HCT116 (cell line): ENCODE data around the gene MEGF6. TPM values are rescaled to one million over a fixed set of nuclear protein-coding genes. Genes with fewer than 3 reads are reported as not detected.

Source experiments
- ATAC-seq: fragments of 200-7000 bp; cut with Tn5 transposase; 2 replicates; pipeline ENCODE4 v1.9.1; 2020; ENCODE audit warnings: mild to moderate bottlenecking, moderate library complexity
- BruUV-seq: library from RNA; stranded (reverse); fragments of 400-500 nt; replicated peaks from 2 replicates; lab custom pipeline; 2021; lab: Mats Ljungman, UMichigan
- CTCF ChIA-PET: fragments of 300-600 bp; sonication (Branson Sonifier 250); formaldehyde crosslinking; loops from one replicate; lab custom pipeline; 2021; ENCODE audit warnings: antibody characterized with exemption; lab: Charles Lee
- POLR2A ChIA-PET: fragments of 300-600, 350-600 bp; sonication (Branson Sonifier 250); formaldehyde crosslinking; loops from one replicate; lab custom pipeline; 2021; ENCODE audit warnings: antibody characterized with exemption; lab: Charles Lee
- RAD21 ChIA-PET, 2 experiments: fragments of 300-600 bp; sonication (Branson Sonifier 250); formaldehyde crosslinking; loops; one replicate each; lab custom pipeline; 2023; ENCODE audit warnings: low total read pairs in 2 of 2; ENCODE audit not compliant: uncharacterized antibody in 2 of 2, unreplicated experiment in 2 of 2, low non-redundant PET in 1 of 2; lab: Charles Lee
- DNase-seq: peaks from one replicate; pipeline ENCODE4 v3.0.0-alpha.2; 2010; ENCODE audit warnings: low read depth, low spot score
- H2AFZ ChIP-seq: fragments of 200-600 bp; shearing (Covaris generic), sonication (generic); 2 replicates; pipeline ENCODE4 v1.6.1; 2017; ENCODE audit warnings: low read depth, mixed run types, mixed read lengths, antibody characterized with exemption, low read length; ENCODE audit not compliant: poor library complexity, severe bottlenecking
- H3K27ac ChIP-seq: 2 replicates; pipeline ENCODE4 v1.5.1; 2012; ENCODE audit warnings: low read depth, low read length
- H3K27me3 ChIP-seq: fragments of 200-600 bp; sonication (generic); 2 replicates; pipeline ENCODE4 v1.6.1; 2016; ENCODE audit warnings: mixed run types, low read length, mixed read lengths; ENCODE audit not compliant: insufficient read depth
- H3K36me3 ChIP-seq, 2 experiments: fragments of 200-500 bp in 1 of 2; fragments of 200-600 bp in 1 of 2; sonication (Bioruptor generic) in 1 of 2; sonication (generic) in 1 of 2; 2 replicates each; pipeline versions ENCODE4 v1.5.1 to v1.6.1; 2014 to 2016; ENCODE audit warnings: low read length in 2 of 2, inconsistent platforms in 1 of 2, mixed read lengths in 1 of 2, mixed run types in 1 of 2; ENCODE audit not compliant: insufficient read depth in 2 of 2, control insufficient read depth in 1 of 2
- H3K4me1 ChIP-seq, 2 experiments: fragments of 200-600 bp in 1 of 2; sonication (generic) in 1 of 2; 2 replicates each; pipeline versions ENCODE4 v1.5.1 to v1.6.1; 2012 to 2017; ENCODE audit warnings: low read length in 2 of 2, inconsistent platforms in 1 of 2, mild to moderate bottlenecking in 1 of 2, mixed read lengths in 1 of 2, mixed run types in 1 of 2, moderate library complexity in 1 of 2; ENCODE audit not compliant: insufficient read depth in 2 of 2, control insufficient read depth in 1 of 2
- H3K4me2 ChIP-seq: fragments of 200-600 bp; sonication (generic); 2 replicates; pipeline ENCODE4 v1.6.1; 2017; ENCODE audit warnings: mixed run types, low read length, mixed read lengths
- H3K4me3 ChIP-seq, 2 experiments: fragments of 200-600 bp in 1 of 2; sonication (generic) in 1 of 2; replicated peaks in 1 of 2; 2 replicates each; pipeline ENCODE4 v1.5.1; 2011 to 2016; ENCODE audit warnings: low read length in 2 of 2, control low read depth in 1 of 2, low read depth in 1 of 2, mild to moderate bottlenecking in 1 of 2, mixed read lengths in 1 of 2, mixed run types in 1 of 2
- H3K79me2 ChIP-seq: fragments of 200-600 bp; sonication (generic); 2 replicates; pipeline ENCODE4 v1.6.1; 2017; ENCODE audit warnings: mild to moderate bottlenecking, mixed run types, low read length, moderate library complexity, mixed read lengths; ENCODE audit not compliant: insufficient read depth
- H3K9ac ChIP-seq: fragments of 200-600 bp; sonication (generic); 2 replicates; pipeline ENCODE4 v1.6.1; 2016; ENCODE audit warnings: low read length, mixed read lengths
- H3K9me2 ChIP-seq: fragments of 200-600 bp; sonication (generic), shearing (Covaris generic); 2 replicates; pipeline ENCODE4 v1.6.1; 2017; ENCODE audit warnings: mixed run types, mild to moderate bottlenecking, moderate library complexity; ENCODE audit not compliant: insufficient read depth
- H3K9me3 ChIP-seq, 2 experiments: fragments of 200-500 bp in 1 of 2; fragments of 200-600 bp in 1 of 2; sonication (Bioruptor generic) in 1 of 2; sonication (generic) in 1 of 2; 2 replicates each; pipeline ENCODE4 v1.6.1; 2014 to 2017; ENCODE audit warnings: low read length in 2 of 2, mixed read lengths in 2 of 2, inconsistent platforms in 1 of 2, low read depth in 1 of 2, mild to moderate bottlenecking in 1 of 2, mixed run types in 1 of 2, moderate library complexity in 1 of 2; ENCODE audit not compliant: control insufficient read depth in 1 of 2, insufficient read depth in 1 of 2
- H4K20me1 ChIP-seq: fragments of 200-600 bp; sonication (generic), shearing (Covaris generic); 2 replicates; pipeline ENCODE4 v1.6.1; 2017; ENCODE audit warnings: mixed run types, mild to moderate bottlenecking, moderate library complexity; ENCODE audit not compliant: insufficient read depth
- ATF3 ChIP-seq: IDR thresholded peaks from 2 replicates; pipeline ENCODE4 v1.6.1; 2012
- CBX3 ChIP-seq: IDR thresholded peaks from 2 replicates; pipeline ENCODE4 v1.6.1; 2012; ENCODE audit warnings: low read depth
- CEBPB ChIP-seq: IDR thresholded peaks from 2 replicates; pipeline ENCODE4 v1.6.1; 2012; ENCODE audit warnings: low read depth
- CTCF ChIP-seq, 3 experiments: fragments of 200-600 bp in 1 of 3; sonication (generic) in 1 of 3; IDR thresholded peaks in 2 of 3; conservative IDR thresholded peaks in 1 of 3; 2 replicates each; pipeline ENCODE4 v1.5.1; 2012 to 2017; ENCODE audit warnings: low read depth in 2 of 3, low read length in 2 of 3, antibody characterized with exemption in 1 of 3, borderline replicate concordance in 1 of 3, control low read depth in 1 of 3, mild to moderate bottlenecking in 1 of 3, mixed read lengths in 1 of 3, mixed run types in 1 of 3, moderate library complexity in 1 of 3; ENCODE audit not compliant: insufficient read depth in 1 of 3
- EGR1 ChIP-seq: IDR thresholded peaks from 2 replicates; pipeline ENCODE4 v1.6.1; 2012; ENCODE audit warnings: low read depth
- EZH2 ChIP-seq: fragments of 200-600 bp; sonication (generic); IDR thresholded peaks from 2 replicates; pipeline ENCODE4 v1.6.1; 2017; ENCODE audit warnings: antibody characterized with exemption, mixed run types
- POLR2A ChIP-seq: IDR thresholded peaks from 2 replicates; pipeline ENCODE4 v1.7.0; 2011; ENCODE audit warnings: borderline replicate concordance; ENCODE audit not compliant: insufficient read depth, insufficient read length; ENCODE audit errors: extremely low read depth
- POLR2AphosphoS5 ChIP-seq: IDR thresholded peaks from 2 replicates; pipeline ENCODE4 v1.6.1; 2011; ENCODE audit warnings: mild to moderate bottlenecking, low read depth, low read length, moderate library complexity
- SP1 ChIP-seq: IDR thresholded peaks from 2 replicates; pipeline ENCODE4 v1.6.1; 2012; ENCODE audit warnings: low read depth
- SRF ChIP-seq: IDR thresholded peaks from 2 replicates; pipeline ENCODE4 v1.6.1; 2012; ENCODE audit warnings: low read depth
- TCF7L2 ChIP-seq: IDR thresholded peaks from 2 replicates; pipeline ENCODE4 v1.7.0; 2011; ENCODE audit warnings: borderline replicate concordance, inconsistent platforms; ENCODE audit not compliant: insufficient read depth, insufficient read length; ENCODE audit errors: extremely low read depth
- intact Hi-C: fragments of 100-400 bp; cut with micrococcal nuclease; formaldehyde crosslinking; loops from 2 replicates; pipeline ENCODE4 v1.10.0; 2022
- total RNA-seq: library from RNA; stranded (reverse); gene quantifications from one replicate; pipeline ENCODE4 v1.2.1, GENCODE V29; 2021; ENCODE audit not compliant: unreplicated experiment
- TF ChIP-seq, protein P1 (sequence below): IDR thresholded peaks from 2 replicates; pipeline ENCODE4 v1.6.1; 2011; ENCODE audit warnings: mild to moderate bottlenecking, low read length, moderate library complexity; ENCODE audit not compliant: insufficient replicate concordance; ENCODE audit errors: extremely low read depth

Gene MEGF6
- total RNA-seq, 1 experiment from 2014 or later = 47.6 TPM

DNA sequence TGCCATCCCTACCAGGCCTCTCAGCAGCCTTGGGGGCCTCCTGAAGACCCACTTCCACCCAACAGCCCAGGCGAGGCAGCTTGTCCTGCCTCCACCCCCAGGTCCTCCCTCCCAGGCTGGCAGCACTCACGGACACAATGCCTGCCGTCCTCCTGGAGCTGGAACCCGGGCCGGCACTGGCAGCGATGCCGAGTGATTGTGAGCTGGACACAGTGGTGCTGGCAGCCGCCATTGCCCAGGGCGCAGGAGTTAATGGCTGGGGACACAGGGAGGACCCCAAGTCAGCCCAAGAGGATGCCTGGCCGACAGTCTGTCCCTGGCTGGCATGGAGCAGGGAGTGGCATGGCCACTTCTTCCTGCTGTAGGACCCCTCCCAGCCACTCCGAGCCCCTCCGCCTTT is 96.0 kb downstream of the MEGF6 start:
- ATAC-seq (no peak), DNase-seq (no peak)
- no peaks in the 10 kb centered on the region for H3K9me3 ChIP-seq
- BruUV-seq = no TSS peak
- H2AFZ ChIP-seq = no peak overlapping the region
- H3K79me2 ChIP-seq = no peaks in the 10 kb centered on the region
- H4K20me1 ChIP-seq = no peaks in the 10 kb centered on the region
- no peak overlapping the region for H3K4me3 ChIP-seq
- intact Hi-C loops = no loop called here
- no peaks in the 10 kb centered on the region for H3K27me3 ChIP-seq
- no peaks in the 10 kb centered on the region for H3K9me2 ChIP-seq
- H3K36me3 ChIP-seq = no peaks in the 10 kb centered on the region
- TF ChIP-seq ATF3 (no peak), POLR2AphosphoS5 (no peak)
- H3K4me2 ChIP-seq = no peak overlapping the region
- no peak overlapping the region for H3K9ac ChIP-seq
- RAD21 ChIA-PET = no interaction called here
- CTCF ChIA-PET = no interaction called here
- POLR2A ChIA-PET = no interaction called here
- peaks cover 5 to 25% of the 10 kb centered on the region in 2 experiments for H3K4me1 ChIP-seq
- H3K27ac ChIP-seq = no peak overlapping the region

GRCh38 chr1:3514404-3514803 is 96.9 kb downstream of the MEGF6 start:
- CTCF ChIA-PET = no interaction called here
- H3K9ac ChIP-seq = no peak overlapping the region
- TF ChIP-seq TCF7L2 (no peak), POLR2AphosphoS5 (no peak; the same call in 1 of the 2 replicates), SP1 (no peak), EGR1 (no peak), POLR2A (no peak), EZH2 (no peak), CEBPB (no peak), ATF3 (no peak), CTCF (IDR thresholded peaks at IDR 0.05 in 2 of 3, conservative IDR thresholded peaks at IDR 0.05 in 1 of 3; ENCODE audit: borderline replicate concordance in 1 of 3, insufficient read depth in 1 of 3, low read depth in 2 of 3, low read length in 2 of 3) (no peak), SRF (no peak), CBX3 (no peak)
- TF ChIP-seq, protein P1, sequence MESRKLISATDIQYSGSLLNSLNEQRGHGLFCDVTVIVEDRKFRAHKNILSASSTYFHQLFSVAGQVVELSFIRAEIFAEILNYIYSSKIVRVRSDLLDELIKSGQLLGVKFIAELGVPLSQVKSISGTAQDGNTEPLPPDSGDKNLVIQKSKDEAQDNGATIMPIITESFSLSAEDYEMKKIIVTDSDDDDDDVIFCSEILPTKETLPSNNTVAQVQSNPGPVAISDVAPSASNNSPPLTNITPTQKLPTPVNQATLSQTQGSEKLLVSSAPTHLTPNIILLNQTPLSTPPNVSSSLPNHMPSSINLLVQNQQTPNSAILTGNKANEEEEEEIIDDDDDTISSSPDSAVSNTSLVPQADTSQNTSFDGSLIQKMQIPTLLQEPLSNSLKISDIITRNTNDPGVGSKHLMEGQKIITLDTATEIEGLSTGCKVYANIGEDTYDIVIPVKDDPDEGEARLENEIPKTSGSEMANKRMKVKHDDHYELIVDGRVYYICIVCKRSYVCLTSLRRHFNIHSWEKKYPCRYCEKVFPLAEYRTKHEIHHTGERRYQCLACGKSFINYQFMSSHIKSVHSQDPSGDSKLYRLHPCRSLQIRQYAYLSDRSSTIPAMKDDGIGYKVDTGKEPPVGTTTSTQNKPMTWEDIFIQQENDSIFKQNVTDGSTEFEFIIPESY = no peak

More at GRCh38 chr1:3514404-3514803, 96.9 kb downstream of the MEGF6 start:
- POLR2A ChIA-PET = no interaction called here
- Histone ChIP-seq H2AFZ (no peak overlapping the region), H4K20me1 (no peaks in the 10 kb centered on the region), H3K27me3 (no peaks in the 10 kb centered on the region), H3K9me3 (no peaks in the 10 kb centered on the region), H3K4me1 (peaks cover 13 to 34% of the 10 kb centered on the region in 2 experiments), H3K9me2 (no peaks in the 10 kb centered on the region), H3K4me2 (no peak overlapping the region), H3K4me3 (no peak overlapping the region), H3K27ac (no peak overlapping the region), H3K36me3 (no peaks in the 10 kb centered on the region), H3K79me2 (no peaks in the 10 kb centered on the region)
- RAD21 ChIA-PET = no interaction called here
- DNase-seq = no peak
- no peak for ATAC-seq
- intact Hi-C loops = no loop called here
- BruUV-seq = no TSS peak
